Fibroblast of the aortic adventitia (primary cell): Measurements from ENCODE around the gene OPRM1. TPM values are rescaled to one million over a fixed set of nuclear protein-coding genes. Genes with fewer than 3 reads are reported as not detected.

Source experiments
- DNase-seq: peaks from one replicate; pipeline ENCODE4 v3.0.0-alpha.2; 2010; ENCODE audit warnings: low read depth
- H3K4me3 ChIP-seq: 2 replicates; pipeline ENCODE4 v1.5.1; 2011; ENCODE audit warnings: low read depth, mild to moderate bottlenecking, control low read depth, low read length, moderate library complexity
- total RNA-seq: library from RNA; depleted of rRNA; stranded (reverse); fragments of >200 nt; gene quantifications from 2 replicates; pipeline ENCODE4 v1.2.3, GENCODE V29; 2012; ENCODE audit warnings: low replicate concordance
- TF ChIP-seq, protein P1 (sequence below): IDR thresholded peaks from 2 replicates; pipeline ENCODE4 v1.5.1; 2011; ENCODE audit warnings: mild to moderate bottlenecking, low read length, control low read depth, inconsistent platforms; ENCODE audit not compliant: insufficient read depth

Gene OPRM1
- total RNA-seq, 1 donor = not detected

DNA sequence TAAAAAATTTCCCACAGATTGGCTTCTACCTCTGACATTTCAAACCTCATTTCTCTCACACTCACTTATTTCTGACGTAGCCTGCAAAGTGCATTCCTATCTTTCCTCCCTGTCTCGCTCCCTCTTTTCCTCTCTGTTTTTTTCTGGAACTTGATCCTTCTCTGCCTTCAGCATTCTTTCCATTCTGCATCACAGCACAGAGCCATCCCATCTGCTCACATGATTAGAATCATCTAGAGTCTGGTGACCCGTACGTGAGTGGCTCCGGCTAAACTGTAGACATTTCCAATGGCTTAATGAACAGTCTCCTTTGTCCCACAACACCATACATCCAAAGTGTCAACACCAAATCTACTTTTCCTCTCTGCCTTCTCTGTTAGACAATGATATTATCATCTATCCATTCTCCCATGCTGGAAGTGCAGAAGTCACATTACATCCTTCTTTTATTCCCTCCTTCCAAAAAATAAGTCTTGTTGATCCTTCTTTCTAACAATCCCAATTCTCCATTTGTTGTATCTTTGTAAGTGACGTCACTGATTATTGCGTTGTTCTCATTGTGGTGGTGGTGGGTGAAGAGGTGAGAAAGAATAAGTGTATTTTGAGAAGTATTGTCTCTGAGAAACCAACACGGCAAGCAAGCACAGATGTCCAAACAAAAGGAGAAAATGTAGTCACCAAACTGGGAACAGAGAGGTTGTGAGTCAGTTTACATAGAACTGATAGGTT is 41.6 kb downstream of the OPRM1 start:
- H3K4me3 ChIP-seq = no peak overlapping the region
- TF ChIP-seq, protein P1, sequence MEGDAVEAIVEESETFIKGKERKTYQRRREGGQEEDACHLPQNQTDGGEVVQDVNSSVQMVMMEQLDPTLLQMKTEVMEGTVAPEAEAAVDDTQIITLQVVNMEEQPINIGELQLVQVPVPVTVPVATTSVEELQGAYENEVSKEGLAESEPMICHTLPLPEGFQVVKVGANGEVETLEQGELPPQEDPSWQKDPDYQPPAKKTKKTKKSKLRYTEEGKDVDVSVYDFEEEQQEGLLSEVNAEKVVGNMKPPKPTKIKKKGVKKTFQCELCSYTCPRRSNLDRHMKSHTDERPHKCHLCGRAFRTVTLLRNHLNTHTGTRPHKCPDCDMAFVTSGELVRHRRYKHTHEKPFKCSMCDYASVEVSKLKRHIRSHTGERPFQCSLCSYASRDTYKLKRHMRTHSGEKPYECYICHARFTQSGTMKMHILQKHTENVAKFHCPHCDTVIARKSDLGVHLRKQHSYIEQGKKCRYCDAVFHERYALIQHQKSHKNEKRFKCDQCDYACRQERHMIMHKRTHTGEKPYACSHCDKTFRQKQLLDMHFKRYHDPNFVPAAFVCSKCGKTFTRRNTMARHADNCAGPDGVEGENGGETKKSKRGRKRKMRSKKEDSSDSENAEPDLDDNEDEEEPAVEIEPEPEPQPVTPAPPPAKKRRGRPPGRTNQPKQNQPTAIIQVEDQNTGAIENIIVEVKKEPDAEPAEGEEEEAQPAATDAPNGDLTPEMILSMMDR = no peak
- no peak for DNase-seq

DNA sequence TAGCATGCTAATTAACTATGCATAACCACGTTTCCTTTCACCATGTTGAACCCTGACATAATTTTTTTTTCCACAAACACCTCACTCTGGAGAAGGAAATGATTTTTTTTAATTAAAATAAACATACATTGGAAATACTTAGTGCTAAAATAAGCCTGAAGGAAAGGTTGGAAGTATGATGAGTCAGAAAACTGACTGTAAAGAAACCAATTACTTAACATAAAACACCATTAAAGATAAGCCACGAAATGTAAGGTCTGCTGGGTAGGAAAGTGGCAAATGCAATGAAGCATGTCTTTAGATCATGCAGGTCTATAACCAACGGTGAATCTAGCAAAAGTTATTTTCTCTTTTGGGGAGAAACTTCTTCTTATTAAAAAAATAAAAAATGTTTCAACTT is 47.5 kb downstream of the OPRM1 start:
- H3K4me3 ChIP-seq = no peak overlapping the region
- no peak for DNase-seq
- TF ChIP-seq, protein P1 = no peak

- no peak overlapping the region for H3K4me3 ChIP-seq
- TF ChIP-seq, protein P1 = no peak
- DNase-seq = no peak
Measured at GRCh38 chr6:154092326-154092962, 53.4 kb downstream of the OPRM1 start.

GRCh38 chr6:154093231-154094044 is 54.4 kb downstream of the OPRM1 start:
- DNase-seq = no peak
- TF ChIP-seq, protein P1 = no peak
- no peak overlapping the region for H3K4me3 ChIP-seq

DNA sequence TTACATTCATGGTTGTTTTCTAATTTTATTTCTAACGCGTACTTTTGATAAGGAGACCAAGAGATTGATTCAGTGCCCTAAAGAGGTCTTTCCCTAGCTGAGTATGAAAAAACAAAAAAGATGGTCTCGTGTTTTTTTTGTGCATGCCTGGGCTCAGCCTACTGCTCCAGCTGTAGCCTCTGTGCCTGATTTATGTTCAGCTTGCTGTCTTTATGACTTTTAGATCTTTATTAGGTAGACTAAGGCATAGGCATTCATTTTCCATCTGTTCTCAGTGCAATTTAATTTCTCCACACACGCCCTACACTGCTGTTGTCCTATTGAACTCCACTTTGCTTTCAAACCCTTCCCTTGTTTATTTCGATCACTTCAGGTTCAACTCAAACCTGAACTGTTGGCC is 56.5 kb downstream of the OPRM1 start:
- TF ChIP-seq, protein P1 = no peak
- no peak overlapping the region for H3K4me3 ChIP-seq
- no peak for DNase-seq

GRCh38 chr6:154096316-154096715 is 57.3 kb downstream of the OPRM1 start:
- DNase-seq = no peak
- H3K4me3 ChIP-seq = no peak overlapping the region
- TF ChIP-seq, protein P1 = no peak
